ENCODE measurements around the gene GLI3.

GLI3 gene

DNA sequence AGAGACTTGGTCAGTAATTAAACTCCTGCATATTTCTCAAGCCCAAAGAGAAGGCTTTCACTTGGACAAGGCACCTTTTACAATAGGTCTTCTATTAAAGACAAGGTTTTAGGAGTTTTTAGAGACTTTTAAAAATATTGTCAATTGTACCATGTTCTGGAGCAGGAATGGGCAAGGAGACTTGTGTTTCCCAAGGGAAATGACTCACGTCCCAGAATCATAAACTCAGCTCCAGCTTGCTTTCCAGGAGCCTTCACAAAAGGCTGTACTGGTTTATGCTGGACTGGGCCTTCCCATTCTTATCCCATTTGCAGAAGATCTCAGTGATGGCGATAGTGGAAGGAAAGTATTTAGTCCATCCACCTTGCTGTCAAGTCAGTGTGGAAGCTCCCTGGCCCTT, 7.8 kb upstream of the GLI3 start:
- H3K4me1 ChIP-seq (ENCODE audit: insufficient read depth, poor library complexity, severe bottlenecking) = peaks cover 8% of the 10 kb centered on the region
- no peaks in the 10 kb centered on the region for H3K36me3 ChIP-seq (ENCODE audit: low read depth)
- TF ChIP-seq, protein P1, sequence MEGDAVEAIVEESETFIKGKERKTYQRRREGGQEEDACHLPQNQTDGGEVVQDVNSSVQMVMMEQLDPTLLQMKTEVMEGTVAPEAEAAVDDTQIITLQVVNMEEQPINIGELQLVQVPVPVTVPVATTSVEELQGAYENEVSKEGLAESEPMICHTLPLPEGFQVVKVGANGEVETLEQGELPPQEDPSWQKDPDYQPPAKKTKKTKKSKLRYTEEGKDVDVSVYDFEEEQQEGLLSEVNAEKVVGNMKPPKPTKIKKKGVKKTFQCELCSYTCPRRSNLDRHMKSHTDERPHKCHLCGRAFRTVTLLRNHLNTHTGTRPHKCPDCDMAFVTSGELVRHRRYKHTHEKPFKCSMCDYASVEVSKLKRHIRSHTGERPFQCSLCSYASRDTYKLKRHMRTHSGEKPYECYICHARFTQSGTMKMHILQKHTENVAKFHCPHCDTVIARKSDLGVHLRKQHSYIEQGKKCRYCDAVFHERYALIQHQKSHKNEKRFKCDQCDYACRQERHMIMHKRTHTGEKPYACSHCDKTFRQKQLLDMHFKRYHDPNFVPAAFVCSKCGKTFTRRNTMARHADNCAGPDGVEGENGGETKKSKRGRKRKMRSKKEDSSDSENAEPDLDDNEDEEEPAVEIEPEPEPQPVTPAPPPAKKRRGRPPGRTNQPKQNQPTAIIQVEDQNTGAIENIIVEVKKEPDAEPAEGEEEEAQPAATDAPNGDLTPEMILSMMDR (IDR thresholded peaks at IDR 0.05; ENCODE audit: poor library complexity, severe bottlenecking) = no peak
- H3K27ac ChIP-seq (ENCODE audit: poor library complexity, severe bottlenecking) = no peak overlapping the region
- ATAC-seq (ENCODE audit: low read depth) (peak; percentile 76), DNase-seq (ENCODE audit: low spot score) (no peak)
- no peaks in the 10 kb centered on the region for H3K27me3 ChIP-seq (ENCODE audit: insufficient read depth, poor library complexity, severe bottlenecking)
- H3K4me3 ChIP-seq (ENCODE audit: severe bottlenecking) = no peak overlapping the region
- H3K9me3 ChIP-seq (ENCODE audit: severe bottlenecking) = no peaks in the 10 kb centered on the region

DNA sequence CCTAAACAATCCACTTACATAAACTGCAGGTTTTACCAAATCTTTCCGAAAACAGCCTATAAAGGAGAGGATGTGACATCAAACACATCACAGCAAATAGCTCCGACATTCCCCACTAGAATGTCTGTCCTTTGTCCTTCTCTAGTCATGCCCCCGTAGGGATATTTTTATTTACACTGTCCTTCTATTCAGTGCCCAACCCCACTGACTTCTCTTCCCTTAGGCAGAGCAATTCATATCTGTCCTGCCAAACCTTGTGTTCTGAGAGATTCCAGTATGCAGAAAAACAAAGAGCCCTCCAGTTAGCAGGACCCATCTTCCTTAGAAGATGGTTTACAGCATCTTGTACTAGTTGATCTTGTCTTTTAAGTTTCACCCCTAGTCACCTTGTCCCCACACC, 5.4 kb upstream of the GLI3 start:
- no peak overlapping the region for H3K4me3 ChIP-seq (ENCODE audit: severe bottlenecking)
- TF ChIP-seq, protein P1 (IDR thresholded peaks at IDR 0.05; ENCODE audit: poor library complexity, severe bottlenecking) = no peak
- ATAC-seq (ENCODE audit: low read depth) = no peak
- DNase-seq (ENCODE audit: low spot score) = no peak
- no peaks in the 10 kb centered on the region for H3K27me3 ChIP-seq (ENCODE audit: insufficient read depth, poor library complexity, severe bottlenecking)
- no peaks in the 10 kb centered on the region for H3K9me3 ChIP-seq (ENCODE audit: severe bottlenecking)
- no peak overlapping the region for H3K27ac ChIP-seq (ENCODE audit: poor library complexity, severe bottlenecking)
- peaks cover 19% of the 10 kb centered on the region for H3K4me1 ChIP-seq (ENCODE audit: insufficient read depth, poor library complexity, severe bottlenecking)
- H3K36me3 ChIP-seq (ENCODE audit: low read depth) = no peaks in the 10 kb centered on the region

DNA sequence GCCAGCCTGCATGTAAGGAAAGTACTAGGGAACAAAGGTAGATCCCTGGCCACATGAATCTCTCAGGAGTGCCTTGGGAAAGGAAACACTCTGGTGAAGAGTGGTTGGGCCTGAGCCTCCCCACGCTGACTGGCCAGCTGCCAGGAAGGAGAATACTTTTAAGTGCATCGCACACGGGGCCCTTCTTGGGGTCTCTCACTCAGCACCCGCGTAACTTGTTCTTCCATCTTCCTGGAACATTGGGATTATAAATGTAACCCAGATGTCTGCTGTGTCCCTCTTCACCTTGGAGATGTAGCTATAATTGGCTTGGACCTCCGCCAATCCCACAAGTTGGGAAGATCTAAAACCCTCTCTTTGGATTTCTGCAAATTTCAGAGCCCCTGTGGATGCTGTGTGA, 4.4 kb upstream of the GLI3 start:
- ATAC-seq (ENCODE audit: low read depth) (no peak), DNase-seq (ENCODE audit: low spot score) (no peak)
- H3K27me3 ChIP-seq (ENCODE audit: insufficient read depth, poor library complexity, severe bottlenecking) = no peaks in the 10 kb centered on the region
- H3K27ac ChIP-seq (ENCODE audit: poor library complexity, severe bottlenecking) = no peak overlapping the region
- TF ChIP-seq, protein P1 (IDR thresholded peaks at IDR 0.05; ENCODE audit: poor library complexity, severe bottlenecking) = no peak
- H3K36me3 ChIP-seq (ENCODE audit: low read depth) = no peaks in the 10 kb centered on the region
- no peaks in the 10 kb centered on the region for H3K9me3 ChIP-seq (ENCODE audit: severe bottlenecking)
- no peak overlapping the region for H3K4me3 ChIP-seq (ENCODE audit: severe bottlenecking)
- peaks cover 19% of the 10 kb centered on the region for H3K4me1 ChIP-seq (ENCODE audit: insufficient read depth, poor library complexity, severe bottlenecking)

DNA sequence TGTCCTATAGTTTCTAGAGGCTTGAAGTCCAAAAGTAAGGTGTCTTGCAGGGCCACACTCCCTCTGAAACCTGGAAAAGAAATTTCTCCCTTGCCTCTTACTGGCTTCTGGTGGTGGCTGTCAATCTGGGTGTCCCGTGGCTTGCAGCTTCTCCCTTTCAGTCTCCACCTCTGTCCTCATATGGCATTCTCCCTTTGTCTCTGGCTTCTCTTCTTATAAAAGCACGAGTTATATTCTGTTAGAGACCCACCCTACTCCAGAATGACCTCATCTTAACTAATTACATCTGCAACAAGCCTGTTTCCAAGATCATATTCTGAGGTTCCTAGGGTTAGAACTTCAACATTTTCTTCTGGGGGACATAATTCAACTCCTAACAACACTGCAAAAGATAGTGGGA, 3.4 kb upstream of the GLI3 start:
- no peak overlapping the region for H3K27ac ChIP-seq (ENCODE audit: poor library complexity, severe bottlenecking)
- H3K4me1 ChIP-seq (ENCODE audit: insufficient read depth, poor library complexity, severe bottlenecking) = peaks cover 20% of the 10 kb centered on the region
- no peak for ATAC-seq (ENCODE audit: low read depth)
- DNase-seq (ENCODE audit: low spot score) = no peak
- 0 out of 2 replicates have a peak, but pooled peaks cover 3% of the 10 kb centered on the region for H3K36me3 ChIP-seq (ENCODE audit: low read depth)
- H3K4me3 ChIP-seq (ENCODE audit: severe bottlenecking) = no peak overlapping the region
- no peaks in the 10 kb centered on the region for H3K9me3 ChIP-seq (ENCODE audit: severe bottlenecking)
- no peaks in the 10 kb centered on the region for H3K27me3 ChIP-seq (ENCODE audit: insufficient read depth, poor library complexity, severe bottlenecking)
- TF ChIP-seq, protein P1 (IDR thresholded peaks at IDR 0.05; ENCODE audit: poor library complexity, severe bottlenecking) = no peak

DNA sequence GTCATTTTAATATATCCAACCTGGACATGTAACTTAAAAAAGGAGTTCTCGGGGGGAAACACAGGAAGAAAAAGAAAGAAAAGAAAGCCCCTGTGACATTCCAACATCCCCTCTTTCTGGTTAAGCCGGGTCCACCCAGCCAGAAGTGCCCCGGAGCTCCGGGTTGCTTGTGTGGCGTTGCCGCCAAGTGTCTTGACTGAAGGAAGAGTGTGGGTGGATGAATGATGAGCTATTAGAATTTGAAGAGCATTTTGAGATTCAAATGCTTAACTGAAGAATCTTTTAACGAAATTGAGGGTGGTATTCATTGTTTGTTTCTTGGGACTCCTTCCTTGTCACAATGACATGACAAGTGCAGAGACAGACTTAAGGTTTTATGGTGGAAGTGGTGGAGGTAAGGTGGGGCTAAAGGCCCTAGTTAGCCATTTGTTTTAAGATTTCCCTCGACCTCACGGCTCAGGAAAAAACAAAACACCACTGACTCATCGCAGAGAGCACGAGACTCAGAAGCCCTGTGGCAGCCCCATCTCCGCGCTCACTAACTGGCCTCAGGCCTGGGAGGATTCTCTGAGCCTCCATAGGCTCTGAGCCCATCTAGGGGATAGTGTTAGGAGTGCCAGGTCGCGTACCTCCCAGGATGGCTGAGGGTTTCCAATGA, 1.8 kb upstream of the GLI3 start:
- ATAC-seq (ENCODE audit: low read depth) (peak; percentile 15; the same call in 1 of the 3 replicates), DNase-seq (ENCODE audit: low spot score) (no peak)
- H3K27ac ChIP-seq (ENCODE audit: poor library complexity, severe bottlenecking) = peak overlapping the region; percentile 72

More for the DNA sequence above, 1.8 kb upstream of the GLI3 start:
- TF ChIP-seq, protein P1 (IDR thresholded peaks at IDR 0.05; ENCODE audit: poor library complexity, severe bottlenecking) = no peak
- Histone ChIP-seq H3K36me3 (ENCODE audit: low read depth) (0 out of 2 replicates have a peak, but pooled peaks cover 4% of the 10 kb centered on the region), H3K4me3 (ENCODE audit: severe bottlenecking) (no peak overlapping the region), H3K4me1 (ENCODE audit: insufficient read depth, poor library complexity, severe bottlenecking) (peaks cover 28% of the 10 kb centered on the region), H3K9me3 (ENCODE audit: severe bottlenecking) (no peaks in the 10 kb centered on the region), H3K27me3 (ENCODE audit: insufficient read depth, poor library complexity, severe bottlenecking) (no peaks in the 10 kb centered on the region)

Measured in RWPE2 (cell line).